Heart left ventricle (tissue), 13 donors: ENCODE data around the gene RESP18.

Experiments
- POLR2A ChIP-seq, 2 donors: fragments of 450-650 bp; IDR thresholded peaks; one replicate each; pipeline ENCODE4 v1.6.1; 2017; ENCODE audit warnings: antibody characterized with exemption in 2 of 2, mild to moderate bottlenecking in 2 of 2, moderate library complexity in 2 of 2
- TF ChIP-seq, protein P1 (sequence below), 12 donors: fragments of 200-600 bp; sonication (generic) in 4 of 12; IDR thresholded peaks; one replicate each; pipeline versions ENCODE4 v1.5.0 to v1.8.0; 2018 to 2022; ENCODE audit warnings: antibody characterized with exemption in 12 of 12, mild to moderate bottlenecking in 5 of 12
- donor health status: ischemic (EF 13 %, LVEDD 7.1; RV severe dilation, severe dysfunction).
- donor health status: DM: no; HTN: yes; CAD: no.
- donor health status: DM: no; HTN: no; CAD: no.
- donor health status: ischemic (EF 25% LVEDD 6.9; RV normal size, moderate dysfunction).
- donor health status: ischemic (EF 25% LVEDD 5.7; RV mildly dilated, moderate dysfunction).
- donor health status: ischemic (EF 35%, LVEDD 5.7; RV mildly dilated, moderate dysfunction).
- donor health status: nonischemic (EF 11% LVEDD 7.7; RV severe dilation, severe dysfunction).
- donor health status: DM: yes; HTN: yes; CAD: no.
- donor health status: PGD.
- donor health status: ischemic (EF 29% LVEDD 5.4; RV normal size, mild dysfunction).
- donor health status: nonischemic (EF 23%, LVEDD 6.1; RV moderate dilation, normal function).

DNA sequence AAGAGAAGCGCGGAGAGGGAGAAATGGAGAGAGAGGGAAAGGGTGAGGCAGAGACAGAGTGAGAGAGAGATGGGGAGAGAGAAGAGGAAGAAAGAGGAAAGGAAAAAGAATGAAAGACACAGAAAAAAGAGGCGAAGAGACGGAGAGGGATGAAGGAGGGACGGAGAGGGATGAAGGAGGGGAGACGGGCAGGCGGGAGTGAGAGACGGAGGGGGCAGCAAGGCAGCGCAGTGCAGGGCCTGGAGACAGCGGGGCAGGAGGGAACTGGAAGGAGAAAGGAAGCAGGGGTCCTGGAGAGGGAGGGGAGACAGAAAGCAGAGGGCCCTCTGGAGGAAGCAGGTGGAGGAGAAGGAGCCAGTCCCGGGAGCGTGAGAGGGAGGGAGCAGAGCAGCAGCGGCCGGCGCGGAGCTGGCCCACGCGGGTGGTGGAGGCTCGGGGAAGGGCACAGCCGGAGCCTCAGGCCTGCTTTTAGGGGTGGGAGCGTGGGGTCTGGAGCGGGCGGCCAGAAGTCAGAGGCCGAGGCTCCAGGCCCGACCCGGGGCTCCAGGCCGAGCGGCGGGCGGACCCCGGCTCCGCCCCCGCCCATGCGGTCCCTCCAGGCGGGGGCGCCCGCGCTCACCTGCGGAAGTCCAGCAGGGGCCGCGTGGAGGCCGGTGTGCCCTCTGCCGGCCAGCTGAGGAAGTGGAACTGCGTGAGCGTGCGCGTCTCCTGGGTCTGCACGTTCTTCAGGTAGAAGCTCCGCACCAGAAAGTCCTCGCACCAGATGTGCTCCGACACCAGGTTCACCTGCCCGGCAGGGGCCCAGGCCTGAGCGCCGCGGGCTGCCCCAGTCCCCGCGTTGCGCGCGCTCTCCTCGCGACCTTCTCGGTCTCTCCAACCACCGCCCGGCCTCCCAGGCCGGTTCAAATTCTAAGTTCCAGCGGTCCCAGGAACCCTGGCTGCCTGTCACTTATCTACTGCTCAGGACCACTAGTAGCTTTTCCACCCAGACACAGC lies 37.9 kb downstream of the RESP18 start:
- TF ChIP-seq, protein P1, sequence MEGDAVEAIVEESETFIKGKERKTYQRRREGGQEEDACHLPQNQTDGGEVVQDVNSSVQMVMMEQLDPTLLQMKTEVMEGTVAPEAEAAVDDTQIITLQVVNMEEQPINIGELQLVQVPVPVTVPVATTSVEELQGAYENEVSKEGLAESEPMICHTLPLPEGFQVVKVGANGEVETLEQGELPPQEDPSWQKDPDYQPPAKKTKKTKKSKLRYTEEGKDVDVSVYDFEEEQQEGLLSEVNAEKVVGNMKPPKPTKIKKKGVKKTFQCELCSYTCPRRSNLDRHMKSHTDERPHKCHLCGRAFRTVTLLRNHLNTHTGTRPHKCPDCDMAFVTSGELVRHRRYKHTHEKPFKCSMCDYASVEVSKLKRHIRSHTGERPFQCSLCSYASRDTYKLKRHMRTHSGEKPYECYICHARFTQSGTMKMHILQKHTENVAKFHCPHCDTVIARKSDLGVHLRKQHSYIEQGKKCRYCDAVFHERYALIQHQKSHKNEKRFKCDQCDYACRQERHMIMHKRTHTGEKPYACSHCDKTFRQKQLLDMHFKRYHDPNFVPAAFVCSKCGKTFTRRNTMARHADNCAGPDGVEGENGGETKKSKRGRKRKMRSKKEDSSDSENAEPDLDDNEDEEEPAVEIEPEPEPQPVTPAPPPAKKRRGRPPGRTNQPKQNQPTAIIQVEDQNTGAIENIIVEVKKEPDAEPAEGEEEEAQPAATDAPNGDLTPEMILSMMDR (IDR thresholded peaks at IDR 0.05), result peak in 11 of 12 donors; percentile 99 to 100 (median 100)
- peak in 1 of 2 donors; percentile 66 for TF ChIP-seq POLR2A (IDR thresholded peaks at IDR 0.05)
